ENCODE data around the gene CABP7. TPM values are rescaled to one million over a fixed set of nuclear protein-coding genes. Genes with fewer than 3 reads are reported as not detected.

CABP7 gene
- total RNA-seq, 2 experiments from 2014 or later, result 0.33 to 0.45 TPM

DNA sequence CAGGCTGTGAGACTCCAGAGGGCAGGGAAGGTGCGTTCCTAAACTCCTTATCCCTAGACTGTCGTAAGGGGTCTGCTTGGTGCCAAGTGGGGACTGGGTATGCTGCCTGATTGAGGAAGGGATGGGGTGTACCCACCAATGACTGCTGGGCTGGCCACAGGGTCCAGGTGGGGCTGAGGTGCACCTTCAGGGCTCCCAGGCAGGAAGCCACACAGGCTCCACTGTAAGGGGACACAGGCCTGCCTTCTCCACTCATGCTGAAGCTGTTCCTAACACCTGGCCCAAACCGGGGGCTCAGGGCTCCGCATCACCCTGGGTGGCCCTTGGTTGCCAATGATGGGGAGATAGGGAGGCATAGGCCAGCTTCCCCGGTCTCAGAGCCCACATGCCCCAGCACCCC, 20.4 kb downstream of the CABP7 start:
- Mint-ChIP-seq H3K9me3 (no peaks in the 10 kb centered on the region), H3K4me1 (ENCODE audit: low read depth) (no peaks in the 10 kb centered on the region), H3K4me3 (no peak overlapping the region), H3K27me3 (no peaks in the 10 kb centered on the region), H3K27ac (no peak overlapping the region), H3K36me3 (ENCODE audit: low read depth) (peaks cover 55% of the 10 kb centered on the region)
- ChIA-PET POLR2A (no interaction called here), CTCF (no interaction called here)
- Histone ChIP-seq H3K9me3 (ENCODE audit: control insufficient read depth in 1 of 2, insufficient read depth in 1 of 2, low read length in 2 of 2) (no peaks in the 10 kb centered on the region), H3K36me3 (ENCODE audit: insufficient read depth, low read length) (peaks cover 41% of the 10 kb centered on the region), H3K27me3 (ENCODE audit: control insufficient read depth in 1 of 2, insufficient read depth in 2 of 2, low read length in 2 of 2) (no peaks in the 10 kb centered on the region), H3K4me3 (ENCODE audit: low read length) (no peak overlapping the region), H3K27ac (ENCODE audit: low read depth in 1 of 2, low read length in 2 of 2) (no peak overlapping the region), H3K4me1 (ENCODE audit: insufficient read depth, low read length) (no peaks in the 10 kb centered on the region)
- TF ChIP-seq, protein P1, sequence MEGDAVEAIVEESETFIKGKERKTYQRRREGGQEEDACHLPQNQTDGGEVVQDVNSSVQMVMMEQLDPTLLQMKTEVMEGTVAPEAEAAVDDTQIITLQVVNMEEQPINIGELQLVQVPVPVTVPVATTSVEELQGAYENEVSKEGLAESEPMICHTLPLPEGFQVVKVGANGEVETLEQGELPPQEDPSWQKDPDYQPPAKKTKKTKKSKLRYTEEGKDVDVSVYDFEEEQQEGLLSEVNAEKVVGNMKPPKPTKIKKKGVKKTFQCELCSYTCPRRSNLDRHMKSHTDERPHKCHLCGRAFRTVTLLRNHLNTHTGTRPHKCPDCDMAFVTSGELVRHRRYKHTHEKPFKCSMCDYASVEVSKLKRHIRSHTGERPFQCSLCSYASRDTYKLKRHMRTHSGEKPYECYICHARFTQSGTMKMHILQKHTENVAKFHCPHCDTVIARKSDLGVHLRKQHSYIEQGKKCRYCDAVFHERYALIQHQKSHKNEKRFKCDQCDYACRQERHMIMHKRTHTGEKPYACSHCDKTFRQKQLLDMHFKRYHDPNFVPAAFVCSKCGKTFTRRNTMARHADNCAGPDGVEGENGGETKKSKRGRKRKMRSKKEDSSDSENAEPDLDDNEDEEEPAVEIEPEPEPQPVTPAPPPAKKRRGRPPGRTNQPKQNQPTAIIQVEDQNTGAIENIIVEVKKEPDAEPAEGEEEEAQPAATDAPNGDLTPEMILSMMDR (IDR thresholded peaks at IDR 0.05), result no peak
- intact Hi-C loops (cut with DNase I, micrococcal nuclease), result no loop called here
- DNase-seq (no peak), ATAC-seq (ENCODE audit: poor library complexity) (no peak)

GRCh38 chr22:29741926-29742325, 22.1 kb downstream of the CABP7 start:
- intact Hi-C loops (cut with DNase I, micrococcal nuclease), result no loop called here
- Histone ChIP-seq H3K36me3 (ENCODE audit: insufficient read depth, low read length) (peaks cover 48% of the 10 kb centered on the region), H3K4me1 (ENCODE audit: insufficient read depth, low read length) (no peaks in the 10 kb centered on the region), H3K27ac (ENCODE audit: low read depth in 1 of 2, low read length in 2 of 2) (no peak overlapping the region), H3K9me3 (ENCODE audit: control insufficient read depth in 1 of 2, insufficient read depth in 1 of 2, low read length in 2 of 2) (no peaks in the 10 kb centered on the region), H3K4me3 (ENCODE audit: low read length) (no peak overlapping the region), H3K27me3 (ENCODE audit: control insufficient read depth in 1 of 2, insufficient read depth in 2 of 2, low read length in 2 of 2) (no peaks in the 10 kb centered on the region)
- Mint-ChIP-seq H3K27ac (no peak overlapping the region), H3K36me3 (ENCODE audit: low read depth) (peaks cover 60% of the 10 kb centered on the region), H3K27me3 (no peaks in the 10 kb centered on the region), H3K9me3 (no peaks in the 10 kb centered on the region), H3K4me1 (ENCODE audit: low read depth) (no peaks in the 10 kb centered on the region), H3K4me3 (no peak overlapping the region)
- TF ChIP-seq, protein P1 (IDR thresholded peaks at IDR 0.05), result no peak
- DNase-seq, result no peak
- no peak for ATAC-seq (ENCODE audit: poor library complexity)
- POLR2A ChIA-PET, result interaction anchor here (0.6 kb wide), 1 partner anchor 25 kb away, joined by 3 read pairs; the partner anchor contains the start of genes UQCR10 and ZMAT5
- CTCF ChIA-PET, result no interaction called here

- Histone ChIP-seq H3K36me3 (ENCODE audit: insufficient read depth, low read length) (peaks cover 52% of the 10 kb centered on the region), H3K4me1 (ENCODE audit: insufficient read depth, low read length) (no peaks in the 10 kb centered on the region), H3K27me3 (ENCODE audit: control insufficient read depth in 1 of 2, insufficient read depth in 2 of 2, low read length in 2 of 2) (no peaks in the 10 kb centered on the region), H3K4me3 (ENCODE audit: low read length) (no peak overlapping the region), H3K9me3 (ENCODE audit: control insufficient read depth in 1 of 2, insufficient read depth in 1 of 2, low read length in 2 of 2) (no peaks in the 10 kb centered on the region), H3K27ac (ENCODE audit: low read depth in 1 of 2, low read length in 2 of 2) (no peak overlapping the region)
- Mint-ChIP-seq H3K4me1 (ENCODE audit: low read depth) (no peaks in the 10 kb centered on the region), H3K4me3 (no peak overlapping the region), H3K36me3 (ENCODE audit: low read depth) (peaks cover 64% of the 10 kb centered on the region), H3K9me3 (no peaks in the 10 kb centered on the region), H3K27ac (no peak overlapping the region), H3K27me3 (no peaks in the 10 kb centered on the region)
- TF ChIP-seq, protein P1 (IDR thresholded peaks at IDR 0.05), result no peak
- CTCF ChIA-PET, result no interaction called here
- ATAC-seq (ENCODE audit: poor library complexity) (no peak), DNase-seq (no peak)
- intact Hi-C loops (cut with DNase I, micrococcal nuclease), result no loop called here
- POLR2A ChIA-PET, result interaction anchor here (0.6 kb wide), 1 partner anchor 25 kb away, joined by 3 read pairs; the partner anchor contains the start of genes UQCR10 and ZMAT5
Measured at GRCh38 chr22:29742326-29742725, 22.5 kb downstream of the CABP7 start.

All from CD4-positive, alpha-beta T cell (primary cell).